Muscle layer of duodenum (tissue), 2 donors: ENCODE data around the gene ZNF334.

ENCODE experiments used
- H3K27ac ChIP-seq: one replicate; pipeline ENCODE4 v1.7.0; 2013; ENCODE audit warnings: mild to moderate bottlenecking, low read length
- H3K27me3 ChIP-seq: one replicate; pipeline ENCODE4 v1.7.0; 2013; ENCODE audit warnings: low read depth, mild to moderate bottlenecking, control low read depth, low read length
- H3K36me3 ChIP-seq, 2 donors: one replicate each; pipeline ENCODE4 v1.7.0; 2013; ENCODE audit warnings: low read length in 2 of 2, control low read depth in 1 of 2, mild to moderate bottlenecking in 1 of 2; ENCODE audit not compliant: insufficient read depth in 2 of 2, control insufficient read depth in 1 of 2
- H3K4me1 ChIP-seq, 2 donors: one replicate each; pipeline ENCODE4 v1.7.0; 2013; ENCODE audit warnings: low read length in 2 of 2, mild to moderate bottlenecking in 2 of 2, control low read depth in 1 of 2, moderate library complexity in 1 of 2; ENCODE audit not compliant: insufficient read depth in 2 of 2, control insufficient read depth in 1 of 2
- H3K4me3 ChIP-seq, 2 donors: one replicate each; pipeline ENCODE4 v1.7.0; 2013; ENCODE audit warnings: low read length in 2 of 2, low read depth in 1 of 2, mild to moderate bottlenecking in 1 of 2
- H3K9me3 ChIP-seq, 2 donors: one replicate each; pipeline ENCODE4 v1.7.0; 2013; ENCODE audit warnings: low read length in 2 of 2, control low read depth in 1 of 2, mild to moderate bottlenecking in 1 of 2; ENCODE audit not compliant: control insufficient read depth in 1 of 2
- donor health status: healthy.

The ZNF334 gene

DNA sequence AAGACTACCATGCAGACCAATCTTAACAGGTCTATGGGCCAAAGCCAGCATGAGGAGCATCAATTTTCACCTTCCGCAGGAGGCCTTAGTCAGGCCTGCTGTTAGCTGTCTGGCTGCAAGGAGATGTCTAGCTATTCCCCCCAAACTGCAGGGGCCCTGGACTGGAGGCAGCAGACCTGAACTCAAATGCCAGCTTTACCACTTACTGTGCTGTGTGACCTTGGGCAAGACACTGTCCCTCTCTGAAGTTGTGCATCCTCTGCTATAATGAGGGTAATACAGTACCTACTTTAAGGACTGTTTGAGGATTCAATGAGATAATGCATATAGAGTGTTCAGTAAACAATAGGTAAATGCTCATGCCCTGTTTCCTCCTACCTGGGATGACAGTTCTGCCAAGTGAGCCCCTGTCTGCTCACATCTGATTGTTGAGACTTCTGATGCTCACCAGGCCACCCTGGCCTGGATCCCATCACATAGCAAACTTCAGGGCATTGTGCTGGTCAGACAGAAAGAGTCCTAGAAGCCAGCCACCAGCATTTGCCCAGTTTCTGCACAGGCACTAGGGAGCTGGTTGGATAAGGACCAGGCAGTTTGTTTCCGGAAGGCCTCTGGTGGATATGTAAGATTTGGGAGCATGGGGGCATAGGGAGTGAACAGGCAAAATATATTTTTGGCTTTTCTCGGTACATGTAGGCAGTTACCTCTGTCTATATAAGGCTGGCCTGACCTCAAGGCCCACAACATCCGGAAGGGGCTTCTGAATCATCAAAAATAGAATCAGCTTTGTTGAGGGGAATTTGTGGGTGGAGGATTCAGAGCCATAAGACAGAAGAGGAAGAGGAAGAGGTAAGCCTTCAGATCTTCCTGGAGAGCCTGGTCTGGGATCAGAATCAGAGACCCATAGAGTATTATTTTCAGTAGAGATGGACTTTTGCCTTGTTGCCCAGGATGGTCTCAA lies 39.4 kb upstream of the ZNF334 start:
- H3K27ac ChIP-seq = no peak overlapping the region
- no peaks in the 10 kb centered on the region for H3K9me3 ChIP-seq
- no peaks in the 10 kb centered on the region for H3K36me3 ChIP-seq
- H3K4me3 ChIP-seq = no peak overlapping the region
- no peaks in the 10 kb centered on the region for H3K4me1 ChIP-seq
- no peaks in the 10 kb centered on the region for H3K27me3 ChIP-seq

DNA sequence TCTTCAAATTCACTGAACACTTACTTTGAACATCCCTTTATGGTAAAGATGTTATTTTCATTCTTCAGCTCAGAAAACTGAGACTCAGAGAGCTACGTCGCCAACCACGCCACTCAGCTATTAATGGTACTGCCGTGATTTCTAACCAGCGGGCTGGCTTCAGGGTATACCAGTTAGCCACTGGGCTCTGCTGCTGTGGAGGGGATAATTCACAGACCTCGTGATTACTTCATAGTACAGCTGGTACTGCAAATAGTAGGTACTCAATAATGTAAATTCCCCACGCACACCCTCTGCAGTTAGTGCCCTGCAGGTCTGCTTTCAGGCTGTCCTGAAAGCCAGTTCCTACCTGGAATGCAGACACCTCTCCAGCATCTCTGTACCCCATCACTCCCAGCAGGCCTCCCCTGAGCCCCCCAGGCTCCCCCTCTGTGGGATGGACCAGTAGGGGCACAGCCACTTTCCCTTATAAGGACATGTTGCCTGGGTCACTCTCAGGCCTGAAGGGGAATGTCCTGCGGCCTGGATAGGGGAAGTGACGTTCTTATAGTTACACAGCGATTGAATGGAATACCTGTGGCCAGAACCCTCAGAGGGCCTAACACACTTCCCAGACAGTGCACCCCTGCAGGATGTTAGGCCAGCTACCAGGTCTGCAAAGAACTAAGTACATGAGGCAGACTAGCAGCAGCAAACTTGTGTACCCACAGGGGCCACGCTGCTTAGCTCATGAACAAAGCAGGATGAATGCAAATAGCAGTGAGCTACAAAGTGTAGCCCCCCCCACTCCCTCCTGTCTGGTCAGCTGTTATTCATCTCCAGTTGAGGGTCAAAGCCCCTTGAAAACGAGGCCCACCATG lies 38.4 kb upstream of the ZNF334 start:
- no peaks in the 10 kb centered on the region for H3K27me3 ChIP-seq
- no peaks in the 10 kb centered on the region for H3K36me3 ChIP-seq
- no peaks in the 10 kb centered on the region for H3K4me1 ChIP-seq
- no peak overlapping the region for H3K4me3 ChIP-seq
- H3K9me3 ChIP-seq = no peaks in the 10 kb centered on the region
- H3K27ac ChIP-seq = no peak overlapping the region

DNA sequence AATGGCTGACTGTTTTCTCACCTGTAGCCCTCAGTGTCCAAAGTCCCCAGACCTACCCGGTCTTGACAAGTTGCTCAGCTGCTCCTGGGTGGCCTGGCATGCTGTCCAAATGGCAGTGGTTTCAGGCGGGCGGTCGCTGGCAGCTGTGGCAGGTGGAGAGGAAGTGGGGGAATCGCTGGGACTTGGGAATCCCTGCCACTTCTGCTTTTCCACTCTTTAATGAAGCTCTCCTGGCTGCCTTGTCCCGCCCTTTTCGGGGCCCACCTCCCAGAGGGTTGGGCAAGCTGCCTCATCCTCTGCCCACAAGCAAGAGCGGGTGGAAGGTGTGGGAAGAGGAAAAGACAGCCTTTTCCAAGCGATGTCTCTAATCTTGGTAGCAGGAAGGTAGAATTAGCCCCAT lies 37.1 kb upstream of the ZNF334 start, which contains the start of gene OCSTAMP:
TSS of gene OCSTAMP (minus strand) at position 194 of the 400 bp plus-strand sequence. CDS start at position 100, 94 bp downstream.
- H3K36me3 ChIP-seq = no peaks in the 10 kb centered on the region
- H3K4me1 ChIP-seq = no peaks in the 10 kb centered on the region
- H3K27ac ChIP-seq = no peak within 1 kb of the TSS
- H3K9me3 ChIP-seq = no peaks in the 10 kb centered on the region
- no peak within 1 kb of the TSS for H3K4me3 ChIP-seq
- H3K27me3 ChIP-seq = no peaks in the 10 kb centered on the region

DNA sequence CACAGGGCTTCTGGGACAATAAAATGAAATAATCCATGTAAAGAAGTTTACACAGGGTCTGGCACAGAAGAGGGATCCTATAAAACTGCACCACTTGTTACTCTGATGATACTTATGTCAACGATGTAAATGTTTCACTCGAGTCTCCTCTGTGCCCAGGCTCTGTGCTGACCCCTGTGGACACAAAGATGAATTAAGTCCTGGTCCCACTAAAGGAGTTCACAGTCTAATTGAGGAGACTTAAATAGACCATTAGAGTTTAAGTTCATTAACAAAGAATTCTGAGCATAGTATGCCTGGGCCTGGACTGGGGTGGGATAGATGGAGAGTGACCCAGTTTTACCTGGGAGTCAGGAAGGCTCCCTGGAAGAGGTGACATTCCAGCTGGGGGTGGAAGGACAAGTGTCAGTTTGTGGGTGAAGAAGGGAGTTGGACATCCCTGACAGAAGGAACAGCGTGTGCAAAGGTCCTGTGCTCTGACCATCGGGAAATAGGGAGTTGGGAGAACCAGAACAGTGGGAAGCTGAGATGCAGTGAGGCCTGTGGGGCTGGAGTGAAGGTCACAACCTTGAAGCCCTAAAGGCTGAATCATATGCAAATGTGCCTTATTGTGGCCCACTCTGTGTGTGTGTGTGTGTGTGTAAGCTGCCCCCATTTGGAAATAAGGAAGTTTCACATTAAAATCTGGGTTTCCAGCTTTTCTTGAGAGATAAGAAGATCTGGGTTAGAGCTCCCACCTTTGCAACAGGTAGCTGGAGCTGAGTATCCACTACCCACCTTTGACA lies 36.0 kb upstream of the ZNF334 start:
- H3K27me3 ChIP-seq = no peaks in the 10 kb centered on the region
- H3K4me3 ChIP-seq = no peak overlapping the region
- no peaks in the 10 kb centered on the region for H3K36me3 ChIP-seq
- no peaks in the 10 kb centered on the region for H3K9me3 ChIP-seq
- no peak overlapping the region for H3K27ac ChIP-seq
- no peaks in the 10 kb centered on the region for H3K4me1 ChIP-seq

DNA sequence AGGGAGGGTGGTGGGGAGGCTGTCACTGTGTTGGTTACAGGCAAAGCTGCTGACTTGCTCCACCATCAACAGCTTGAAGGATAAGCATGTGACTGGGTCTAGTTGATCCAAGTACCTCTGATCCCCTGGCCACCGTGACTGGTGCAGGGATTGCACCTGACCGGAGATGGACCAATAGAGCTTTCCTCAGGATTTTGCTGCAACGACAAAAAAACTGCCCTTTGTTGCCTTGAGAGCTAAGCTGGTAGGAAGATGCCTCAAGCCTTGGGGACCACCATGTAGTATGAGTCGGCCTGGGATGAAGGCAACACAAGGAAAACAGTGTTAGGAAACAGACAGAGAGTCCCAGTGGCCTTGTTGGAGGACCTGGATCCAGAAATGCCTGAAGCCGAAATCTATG lies 35.3 kb upstream of the ZNF334 start:
- Histone ChIP-seq H3K27me3 (no peaks in the 10 kb centered on the region), H3K4me1 (no peaks in the 10 kb centered on the region), H3K27ac (no peak overlapping the region)

DNA sequence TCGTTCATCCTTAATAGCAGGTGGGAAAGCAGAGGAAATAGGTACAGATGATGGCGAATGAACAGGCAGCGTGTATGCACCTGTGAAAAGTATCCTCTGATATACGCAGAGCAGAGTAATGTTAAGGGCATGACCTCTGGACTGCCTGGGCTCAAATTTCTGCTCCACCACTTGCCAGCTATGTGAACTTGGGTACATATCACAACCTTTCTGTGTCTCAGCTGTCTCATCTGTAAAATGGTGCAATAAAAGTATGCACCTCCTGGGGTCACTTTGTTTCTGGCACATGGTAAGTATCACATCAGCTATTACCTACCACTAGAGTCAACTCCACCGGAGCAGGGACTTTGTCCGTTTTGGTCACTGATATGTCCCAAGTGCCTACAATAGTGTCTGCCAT lies 34.6 kb upstream of the ZNF334 start:
- Histone ChIP-seq H3K4me1 (no peaks in the 10 kb centered on the region), H3K36me3 (no peaks in the 10 kb centered on the region), H3K27ac (no peak overlapping the region), H3K27me3 (no peaks in the 10 kb centered on the region), H3K4me3 (no peak overlapping the region), H3K9me3 (no peaks in the 10 kb centered on the region)

More for the DNA sequence above, 35.3 kb upstream of the ZNF334 start:
- no peaks in the 10 kb centered on the region for H3K36me3 ChIP-seq
- H3K4me3 ChIP-seq = no peak overlapping the region
- H3K9me3 ChIP-seq = no peaks in the 10 kb centered on the region

DNA sequence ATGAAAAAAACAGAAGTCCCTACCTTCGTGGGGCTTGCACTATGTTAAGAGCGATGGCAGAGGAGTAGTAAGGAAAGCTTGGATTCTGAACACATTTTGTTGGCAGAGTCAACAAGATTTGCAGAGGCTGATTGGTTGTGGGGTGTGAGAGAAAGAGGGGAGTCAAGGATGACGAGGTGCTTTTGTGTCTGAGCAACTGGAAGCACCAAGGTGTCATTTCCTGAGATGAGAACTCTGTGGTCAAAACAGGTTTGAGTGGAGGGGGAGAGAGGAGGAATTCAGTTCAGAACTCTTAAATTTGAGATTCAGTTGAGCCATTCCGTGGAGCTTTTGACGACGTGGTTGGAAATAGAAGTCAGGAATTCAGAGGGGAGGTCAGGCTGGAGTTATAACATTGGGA lies 33.6 kb upstream of the ZNF334 start:
- H3K27me3 ChIP-seq = no peaks in the 10 kb centered on the region
- no peaks in the 10 kb centered on the region for H3K9me3 ChIP-seq
- H3K4me3 ChIP-seq = no peak overlapping the region
- no peaks in the 10 kb centered on the region for H3K4me1 ChIP-seq
- H3K36me3 ChIP-seq = no peaks in the 10 kb centered on the region
- H3K27ac ChIP-seq = no peak overlapping the region

DNA sequence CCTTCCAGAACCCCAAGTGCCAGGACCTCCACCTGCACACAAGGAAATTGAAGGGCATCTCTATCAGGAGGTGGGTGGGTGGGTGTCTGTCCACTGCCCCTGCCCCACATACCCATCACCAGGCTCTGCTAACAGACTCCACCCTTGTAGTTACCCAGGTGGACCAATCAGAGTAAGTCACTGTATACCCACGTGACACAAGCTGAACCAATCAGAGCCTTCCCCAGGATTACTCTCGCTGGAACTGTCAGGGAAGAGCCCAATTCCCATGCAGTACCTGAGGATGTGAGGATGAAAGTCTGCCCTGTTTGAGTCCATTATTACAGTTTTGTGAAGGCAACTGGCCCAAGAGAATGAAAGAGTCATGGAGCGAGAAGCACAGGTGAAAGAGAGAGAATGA lies 32.9 kb upstream of the ZNF334 start:
- H3K27ac ChIP-seq = no peak overlapping the region
- H3K27me3 ChIP-seq = no peaks in the 10 kb centered on the region
- no peak overlapping the region for H3K4me3 ChIP-seq
- no peaks in the 10 kb centered on the region for H3K36me3 ChIP-seq
- H3K9me3 ChIP-seq = no peaks in the 10 kb centered on the region
- H3K4me1 ChIP-seq = no peaks in the 10 kb centered on the region

DNA sequence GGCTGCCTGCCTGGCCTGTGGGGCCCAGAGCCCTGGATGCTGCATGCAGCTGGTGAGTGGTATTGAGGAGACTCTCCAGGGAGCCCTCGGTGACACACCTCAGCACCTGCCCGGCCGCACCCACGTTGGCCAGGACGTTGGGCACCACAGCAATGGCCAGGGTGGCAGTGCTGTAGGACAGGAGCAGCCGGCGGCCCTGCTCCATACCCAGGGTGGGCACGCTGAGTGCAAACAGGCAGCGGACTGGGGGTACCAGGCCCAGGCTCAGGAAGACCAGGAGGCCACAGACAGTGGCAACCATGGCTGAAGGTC lies 32.4 kb upstream of the ZNF334 start:
- H3K36me3 ChIP-seq = no peaks in the 10 kb centered on the region
- no peaks in the 10 kb centered on the region for H3K9me3 ChIP-seq
- no peaks in the 10 kb centered on the region for H3K27me3 ChIP-seq
- no peak overlapping the region for H3K4me3 ChIP-seq
- H3K4me1 ChIP-seq = no peaks in the 10 kb centered on the region
- no peak overlapping the region for H3K27ac ChIP-seq

DNA sequence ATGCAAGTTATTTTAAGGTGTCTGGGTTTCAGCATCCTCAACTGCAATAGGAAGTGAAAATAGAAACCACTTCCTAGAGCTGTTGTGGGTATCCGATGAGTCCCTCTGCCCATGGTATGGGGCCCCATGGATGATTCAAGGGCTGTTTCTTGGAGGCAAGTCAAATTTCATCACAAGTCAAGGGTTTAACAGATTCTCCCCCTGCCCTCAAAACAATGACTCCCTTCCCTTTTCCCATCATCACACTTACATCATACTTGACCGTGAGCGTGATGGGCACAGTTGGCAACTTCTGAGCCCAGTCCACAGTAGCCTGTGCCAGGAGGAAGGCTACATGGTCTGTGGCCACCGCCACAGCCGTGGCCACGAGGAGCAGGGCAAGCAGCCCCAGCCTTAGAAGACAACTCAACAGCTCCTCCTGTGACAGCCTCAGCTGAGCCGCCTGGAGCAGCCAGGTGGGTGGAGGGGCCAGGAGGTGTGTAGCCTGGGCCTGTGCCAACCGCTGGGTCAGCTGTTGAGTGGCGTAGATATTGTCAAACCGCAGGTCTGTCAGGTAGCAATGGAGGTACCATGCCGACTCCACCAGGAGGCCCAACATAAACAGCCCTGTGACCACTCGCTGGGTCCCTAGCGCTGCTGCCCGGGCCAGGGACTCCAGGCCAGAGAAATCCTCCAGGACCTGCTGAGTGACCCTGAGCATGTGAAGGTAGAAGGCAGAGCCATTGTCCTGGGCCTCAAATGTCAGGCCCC lies 31.9 kb upstream of the ZNF334 start:
- Histone ChIP-seq H3K36me3 (no peaks in the 10 kb centered on the region), H3K27ac (no peak overlapping the region), H3K27me3 (no peaks in the 10 kb centered on the region), H3K4me1 (no peaks in the 10 kb centered on the region), H3K9me3 (no peaks in the 10 kb centered on the region), H3K4me3 (no peak overlapping the region)
